AG04450 (cell line): ENCODE measurements around the gene NPRL2. TPM values are rescaled to one million over a fixed set of nuclear protein-coding genes. Genes with fewer than 3 reads are reported as not detected.
A peak's percentile ranks its signal among the peaks of the same experiment; 100 is the strongest.

Experiments used
- CTCF ChIA-PET: fragments of 300-600, 350-600 bp; formaldehyde crosslinking; extraction: SDS; loops from one replicate; lab custom pipeline; 2022; ENCODE audit warnings: antibody characterized with exemption, inconsistent platforms; lab: Charles Lee
- POLR2A ChIA-PET: fragments of 350-600 bp; formaldehyde crosslinking; extraction: SDS; loops from one replicate; lab custom pipeline; 2021; ENCODE audit warnings: antibody characterized with exemption, inconsistent platforms; lab: Yijun Ruan, JAX
- DNase-seq: peaks from one replicate; pipeline ENCODE4 v3.0.0-alpha.2; 2011; ENCODE audit warnings: low read depth, low spot score
- H3K27ac ChIP-seq: one replicate; pipeline ENCODE4 v1.5.1; 2012; ENCODE audit warnings: low read depth, low read length, control low read depth
- H3K27me3 ChIP-seq: one replicate; pipeline ENCODE4 v1.6.0; 2012; ENCODE audit warnings: low read length; ENCODE audit not compliant: control insufficient read depth, insufficient read depth
- H3K4me3 ChIP-seq: 2 replicates; pipeline ENCODE4 v1.5.1; 2011; ENCODE audit warnings: mild to moderate bottlenecking, low read depth, low read length, control low read depth
- H3K9me3 ChIP-seq: 2 replicates; pipeline ENCODE4 v1.5.1; 2012; ENCODE audit warnings: low read length; ENCODE audit not compliant: control insufficient read depth, insufficient read depth
- CTCF ChIP-seq: IDR thresholded peaks from 2 replicates; pipeline ENCODE4 v1.5.1; 2011; ENCODE audit warnings: low read depth, low read length, control low read depth, inconsistent platforms
- polyA plus RNA-seq: library from polyadenylated mRNA; depleted of rRNA; stranded (reverse); fragments of >200 nt; gene quantifications from 2 replicates; pipeline ENCODE4 v1.2.3, GENCODE V29; 2011

NPRL2 gene
- polyA plus RNA-seq, 1 experiment = 25.6 TPM

DNA sequence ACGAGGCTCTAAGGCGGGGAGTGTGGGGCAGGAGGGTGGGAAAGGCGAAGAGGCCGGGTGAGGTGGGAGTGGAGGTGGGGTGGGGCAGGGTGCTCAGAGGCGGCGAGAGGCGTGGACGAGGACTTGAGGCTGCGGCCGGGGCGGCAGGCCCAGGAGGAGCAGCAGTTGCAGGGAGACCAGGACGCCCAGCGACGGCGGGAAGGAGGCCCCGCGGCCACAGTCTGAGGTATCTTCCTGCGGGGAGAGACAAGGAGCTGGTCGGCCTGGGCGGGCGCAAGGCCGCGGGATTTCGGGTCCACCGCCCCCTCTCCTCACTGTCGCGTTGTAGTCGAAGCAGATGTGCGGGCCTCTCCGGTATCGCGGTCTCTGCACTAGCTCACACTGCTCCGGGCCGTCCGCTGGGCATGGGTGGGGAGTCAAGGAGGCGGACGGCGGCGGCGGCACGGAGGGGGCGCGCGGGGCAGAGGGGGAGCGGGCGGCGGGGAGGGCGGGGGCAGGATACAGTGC lies 14.1 kb upstream of the NPRL2 start:
- ChIA-PET CTCF (interaction anchor here (0.7 to 1.6 kb wide), 2 partner anchors 178 to 183 kb away, joined by 5 to 7 read pairs; no protein-coding TSS in a partner anchor), POLR2A (interaction anchor here (1.1 kb wide), 1 partner anchor 28 kb away, joined by 4 read pairs; no protein-coding TSS in a partner anchor)
- DNase-seq = no peak
- no peak for TF ChIP-seq CTCF
- peaks cover 15% of the 10 kb centered on the region for H3K27me3 ChIP-seq
- no peak overlapping the region for H3K27ac ChIP-seq
- peaks cover 3% of the 10 kb centered on the region; the same call in 1 of the 2 replicates for H3K9me3 ChIP-seq
- H3K4me3 ChIP-seq = peak overlapping the region; percentile 60

DNA sequence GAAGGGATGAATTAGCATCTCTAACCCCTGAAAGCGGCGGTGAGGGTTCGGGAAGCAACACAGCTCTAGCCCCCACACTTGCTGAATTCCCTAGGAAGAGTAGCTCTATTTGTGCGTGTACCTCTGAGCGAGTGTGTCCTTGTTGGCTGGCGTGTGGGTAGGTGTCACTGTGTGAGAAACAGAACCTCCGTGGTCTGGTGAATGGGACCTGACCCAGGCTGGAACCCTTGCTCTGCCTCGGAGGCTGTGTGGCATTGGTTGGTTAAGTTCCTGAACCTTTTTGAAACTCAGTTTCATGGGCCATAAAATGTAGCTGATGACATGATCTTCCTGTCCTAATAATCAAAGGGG lies 9.2 kb upstream of the NPRL2 start:
- Histone ChIP-seq H3K4me3 (peak overlapping the region; percentile 35), H3K9me3 (peaks cover 6% of the 10 kb centered on the region; the same call in 1 of the 2 replicates), H3K27ac (no peak overlapping the region), H3K27me3 (no peaks in the 10 kb centered on the region)
- DNase-seq = no peak
- ChIA-PET POLR2A (interaction anchor here (1.4 kb wide), 1 partner anchor 9 kb away, joined by 5 read pairs; the partner anchor contains the start of genes CYB561D2 and NPRL2), CTCF (interaction anchor here (0.6 kb wide), 1 partner anchor 256 kb away, joined by 3 read pairs; no protein-coding TSS in a partner anchor)
- TF ChIP-seq CTCF = no peak

DNA sequence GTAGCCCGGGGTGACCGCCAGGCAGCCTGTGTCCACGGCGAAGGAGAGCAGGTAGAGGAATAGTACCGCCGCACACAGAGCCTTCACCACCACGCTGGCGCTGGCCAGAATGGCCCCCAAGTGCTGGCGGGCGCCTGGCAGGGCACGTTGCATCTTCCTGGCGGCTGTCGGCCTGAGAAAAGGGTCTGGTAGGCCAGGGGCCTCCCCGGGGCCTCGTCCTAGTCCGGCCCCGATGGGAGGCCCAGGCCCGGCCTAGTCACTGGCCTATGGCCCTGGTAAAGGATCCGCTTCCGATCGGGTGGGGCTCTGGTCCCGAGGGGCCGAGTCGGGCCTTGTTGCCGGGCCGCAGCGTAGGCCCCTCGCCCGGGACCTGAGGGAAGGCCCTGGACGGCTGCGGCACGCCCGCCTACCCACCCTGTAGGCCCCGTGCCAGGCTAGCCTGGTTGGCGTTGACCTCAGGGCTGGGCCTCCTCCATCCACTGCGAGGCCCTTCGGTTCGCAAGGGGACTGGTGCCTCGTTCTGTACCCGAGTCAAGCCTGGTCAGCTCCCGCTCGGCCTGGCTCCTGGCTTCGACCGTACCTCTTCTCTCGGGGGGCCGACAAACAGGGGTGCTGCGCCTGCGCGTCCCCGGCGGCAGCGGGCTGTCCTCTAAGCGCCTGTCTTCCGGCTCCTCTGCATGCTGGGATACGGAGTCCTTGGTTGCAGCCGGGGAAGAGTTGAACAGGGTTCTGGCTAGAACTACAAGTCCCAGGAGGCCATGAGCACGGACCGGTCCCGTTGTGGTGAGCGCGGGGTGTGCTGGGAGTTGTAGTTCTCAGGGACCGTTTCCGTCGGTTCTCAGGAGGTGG lies 8.6 kb upstream of the NPRL2 start, which contains the start of gene TMEM115:
TMEM115 (minus strand) TSS at position 611 of the 849 bp plus-strand sequence; CDS start at position 153, 458 bp downstream.
- H3K9me3 ChIP-seq = peaks cover 6% of the 10 kb centered on the region; the same call in 1 of the 2 replicates
- POLR2A ChIA-PET = interaction anchor here (0.5 to 1.4 kb wide), 2 partner anchors 9 to 12 kb away, joined by 5 read pairs; partner anchors contain the start of genes CYB561D2 and NPRL2
- H3K27me3 ChIP-seq = no peaks in the 10 kb centered on the region

DNA sequence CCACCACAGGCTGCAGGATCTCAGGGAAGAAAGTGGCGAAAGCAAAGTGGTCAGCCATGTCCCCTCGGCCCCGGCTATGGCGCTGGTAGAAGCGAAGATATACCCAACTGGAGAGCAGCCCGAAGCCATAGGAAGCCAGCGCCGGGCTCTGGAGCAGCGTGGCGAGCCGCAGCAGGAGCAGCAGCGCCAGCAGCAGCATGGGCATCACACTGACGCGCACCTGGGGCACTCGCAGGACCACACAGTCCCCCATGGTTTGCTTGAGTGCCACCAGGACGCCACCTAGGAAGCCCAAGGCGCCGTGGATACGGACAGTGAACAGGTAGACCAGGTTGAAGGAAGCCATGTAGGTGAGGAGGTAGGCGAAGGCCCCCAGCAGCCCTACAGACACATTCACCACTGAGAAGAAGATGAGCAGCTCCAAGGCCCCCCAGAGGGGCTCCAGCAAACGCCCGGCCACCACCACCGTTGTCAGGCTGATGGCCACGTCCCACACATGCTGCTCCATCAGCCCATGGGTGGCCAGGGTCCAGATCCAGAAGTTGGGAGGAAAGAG lies 7.9 kb upstream of the NPRL2 start:
- no peak for TF ChIP-seq CTCF
- CTCF ChIA-PET = no interaction called here
- Histone ChIP-seq H3K27ac (peak overlapping the region; percentile 57), H3K9me3 (peaks cover 6% of the 10 kb centered on the region; the same call in 1 of the 2 replicates), H3K27me3 (no peaks in the 10 kb centered on the region), H3K4me3 (peak overlapping the region; percentile 99)
- DNase-seq = no peak
- POLR2A ChIA-PET = no interaction called here

More for the DNA sequence above, 8.6 kb upstream of the NPRL2 start, which contains the start of gene TMEM115:
- Histone ChIP-seq H3K4me3 (peak within 1 kb of the TSS; percentile 99), H3K27ac (peak within 1 kb of the TSS; percentile 57)
- DNase-seq = peak; percentile 96
- CTCF ChIA-PET = no interaction called here
- no peak for TF ChIP-seq CTCF
